ENCODE data around the gene IL17RD. TPM values are rescaled to one million over a fixed set of nuclear protein-coding genes. Genes with fewer than 3 reads are reported as not detected.

The IL17RD gene
- 1 to 10 TPM; 1.3 to 2.3 TPM for total RNA-seq

- H3K36me3 ChIP-seq (replicated peaks in 1 of 2; ENCODE audit: insufficient read depth in 1 of 2, low read depth in 2 of 2) = no peaks in the 10 kb centered on the region
- 1 to 2% methylated on average over 22 to 91 of the region's 98 CpGs for WGBS, 2 donors
- H3K27ac ChIP-seq = no peak within 1 kb of the TSS
- H3K27me3 ChIP-seq = no peaks in the 10 kb centered on the region
- H3K4me3 ChIP-seq = peak within 1 kb of the TSS; percentile 38 to 56
- H3K4me1 ChIP-seq = peaks cover 32% of the 10 kb centered on the region
- ATAC-seq (peak; percentile 90), DNase-seq (peak; percentile 76 to 88 (median 78))
- no peaks in the 10 kb centered on the region for H3K9me3 ChIP-seq
- TF ChIP-seq POLR2A (IDR thresholded peaks at IDR 0.05) = peak in 1 of 3 donors; percentile 21
- no peak for TF ChIP-seq CTCF (IDR thresholded peaks at IDR 0.05)
- intact Hi-C loops (cut with DNase I) = no loop called here
Measured at GRCh38 chr3:57164657-57165573, at the start of gene IL17RD. Gene IL17RD (minus strand): TSS chr3:57165353. CDS start chr3:57165286, 67 bp downstream.

DNA sequence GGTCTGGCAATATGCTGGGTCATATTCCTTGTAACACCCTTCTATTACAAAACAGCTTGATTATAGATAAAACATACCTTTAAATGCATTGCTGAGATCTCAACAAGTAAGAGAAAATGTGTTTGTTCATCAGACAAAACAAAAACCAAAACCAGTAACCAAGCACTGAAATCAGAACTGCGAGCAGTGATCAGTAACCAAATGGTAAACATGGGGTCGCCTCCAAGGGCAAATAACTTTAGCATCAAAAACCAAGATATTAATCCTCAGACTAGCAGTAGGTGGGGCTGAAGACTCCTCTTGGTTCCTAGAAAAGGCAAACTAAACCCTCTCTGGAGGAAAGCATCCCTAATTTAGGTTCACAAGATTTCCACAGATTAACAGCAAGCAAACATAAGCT lies 41.3 kb upstream of the IL17RD start:
- TF ChIP-seq POLR2A (IDR thresholded peaks at IDR 0.05) (no peak), CTCF (IDR thresholded peaks at IDR 0.05) (no peak)
- Histone ChIP-seq H3K36me3 (replicated peaks in 1 of 2; ENCODE audit: insufficient read depth in 1 of 2, low read depth in 2 of 2) (no peaks in the 10 kb centered on the region), H3K4me3 (no peak overlapping the region), H3K27me3 (no peaks in the 10 kb centered on the region), H3K27ac (no peak overlapping the region), H3K4me1 (no peaks in the 10 kb centered on the region), H3K9me3 (no peaks in the 10 kb centered on the region)
- 87 to 90% methylated on average over 2 of the region's 2 CpGs for WGBS, 2 donors
- no peak for DNase-seq
- intact Hi-C loops (cut with DNase I) = no loop called here
- ATAC-seq = no peak

DNA sequence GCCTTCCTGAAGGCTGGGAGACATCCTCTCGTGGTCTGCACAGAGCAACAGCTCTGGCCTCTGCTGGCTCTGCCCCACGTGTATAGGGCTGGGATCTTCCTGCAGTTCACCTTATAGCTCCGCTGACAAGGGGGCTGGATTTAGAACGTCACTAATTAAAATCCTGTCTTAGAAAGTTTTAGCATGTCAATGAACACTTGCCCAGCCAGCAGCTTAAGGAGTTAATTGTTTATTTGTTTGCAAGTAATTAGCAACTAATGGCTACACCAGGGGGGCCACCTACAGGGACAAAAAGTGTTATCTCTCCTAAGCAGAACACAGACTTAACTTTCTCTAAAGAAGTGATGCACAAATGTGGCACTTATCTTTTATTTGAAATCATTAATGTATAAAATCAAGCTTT lies 34.7 kb upstream of the IL17RD start, which contains the start of gene HESX1:
HESX1 (minus strand) TSS at position 84 of the 403 bp plus-strand sequence; CDS start at position 24, 60 bp downstream.
- DNase-seq (no peak), ATAC-seq (no peak)
- TF ChIP-seq CTCF (IDR thresholded peaks at IDR 0.05) (no peak), POLR2A (IDR thresholded peaks at IDR 0.05) (no peak)
- Histone ChIP-seq H3K27me3 (no peaks in the 10 kb centered on the region), H3K9me3 (no peaks in the 10 kb centered on the region), H3K4me3 (no peak within 1 kb of the TSS), H3K27ac (no peak within 1 kb of the TSS), H3K36me3 (replicated peaks in 1 of 2; ENCODE audit: insufficient read depth in 1 of 2, low read depth in 2 of 2) (no peaks in the 10 kb centered on the region), H3K4me1 (no peaks in the 10 kb centered on the region)
- 64% methylated on average over 2 to 4 of the region's 4 CpGs for WGBS, 2 donors
- intact Hi-C loops (cut with DNase I) = no loop called here

DNA sequence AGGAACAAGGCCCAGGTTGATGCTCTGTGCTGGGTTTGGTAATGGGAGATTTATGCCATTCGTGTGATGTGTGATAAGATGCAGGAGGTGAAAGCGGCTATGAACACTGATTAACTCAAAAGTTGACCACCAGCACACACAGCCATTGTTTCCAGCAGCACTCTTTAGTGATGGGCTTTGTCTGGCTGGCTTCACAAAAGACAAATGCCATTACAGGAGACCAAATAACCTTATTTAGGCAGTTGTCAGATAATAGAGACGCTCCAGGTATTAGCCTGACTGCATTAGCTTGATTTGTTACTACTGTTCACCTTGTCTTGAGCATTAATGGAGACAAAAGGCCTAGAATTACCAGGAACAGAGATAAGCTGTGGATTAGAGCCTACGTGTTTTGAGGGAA lies 29.5 kb upstream of the IL17RD start:
- DNase-seq (no peak), ATAC-seq (no peak)
- WGBS, 2 donors = 82 to 83% methylated on average over 4 of the region's 4 CpGs
- Histone ChIP-seq H3K9me3 (no peaks in the 10 kb centered on the region), H3K4me1 (no peaks in the 10 kb centered on the region), H3K27ac (no peak overlapping the region), H3K36me3 (replicated peaks in 1 of 2; ENCODE audit: insufficient read depth in 1 of 2, low read depth in 2 of 2) (no peaks in the 10 kb centered on the region), H3K27me3 (no peaks in the 10 kb centered on the region), H3K4me3 (no peak overlapping the region)
- intact Hi-C loops (cut with DNase I) = no loop called here
- TF ChIP-seq POLR2A (IDR thresholded peaks at IDR 0.05) = no peak
- no peak for TF ChIP-seq CTCF (IDR thresholded peaks at IDR 0.05)
